ENCODE data around the gene LAGE3. TPM values are rescaled to one million over a fixed set of nuclear protein-coding genes. Genes with fewer than 3 reads are reported as not detected.

Gene LAGE3
- total and polyA plus RNA-seq, 8 donors = 9.5 to 19.6 (median 12.7) TPM

GRCh38 chrX:154439841-154440240, 39.2 kb downstream of the LAGE3 start:
- 88 to 90% methylated on average over 18 of the region's 18 CpGs for WGBS, 2 donors
- ATAC-seq (no peak), DNase-seq (no peak), FAIRE-seq (no peak)
- H3K36me3 ChIP-seq = no peaks in the 10 kb centered on the region
- H3K4me3 ChIP-seq = no peak overlapping the region
- no peaks in the 10 kb centered on the region for H3K27me3 ChIP-seq
- TF ChIP-seq, protein P1, sequence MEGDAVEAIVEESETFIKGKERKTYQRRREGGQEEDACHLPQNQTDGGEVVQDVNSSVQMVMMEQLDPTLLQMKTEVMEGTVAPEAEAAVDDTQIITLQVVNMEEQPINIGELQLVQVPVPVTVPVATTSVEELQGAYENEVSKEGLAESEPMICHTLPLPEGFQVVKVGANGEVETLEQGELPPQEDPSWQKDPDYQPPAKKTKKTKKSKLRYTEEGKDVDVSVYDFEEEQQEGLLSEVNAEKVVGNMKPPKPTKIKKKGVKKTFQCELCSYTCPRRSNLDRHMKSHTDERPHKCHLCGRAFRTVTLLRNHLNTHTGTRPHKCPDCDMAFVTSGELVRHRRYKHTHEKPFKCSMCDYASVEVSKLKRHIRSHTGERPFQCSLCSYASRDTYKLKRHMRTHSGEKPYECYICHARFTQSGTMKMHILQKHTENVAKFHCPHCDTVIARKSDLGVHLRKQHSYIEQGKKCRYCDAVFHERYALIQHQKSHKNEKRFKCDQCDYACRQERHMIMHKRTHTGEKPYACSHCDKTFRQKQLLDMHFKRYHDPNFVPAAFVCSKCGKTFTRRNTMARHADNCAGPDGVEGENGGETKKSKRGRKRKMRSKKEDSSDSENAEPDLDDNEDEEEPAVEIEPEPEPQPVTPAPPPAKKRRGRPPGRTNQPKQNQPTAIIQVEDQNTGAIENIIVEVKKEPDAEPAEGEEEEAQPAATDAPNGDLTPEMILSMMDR (IDR thresholded peaks at IDR 0.05) = no peak
- H3K27ac ChIP-seq = no peak overlapping the region
- intact Hi-C loops (cut with DNase I) = no loop called here
- no peaks in the 10 kb centered on the region for H3K4me1 ChIP-seq
- H3K9me3 ChIP-seq = no peaks in the 10 kb centered on the region

GRCh38 chrX:154437971-154438893, 40.8 kb downstream of the LAGE3 start:
- no peak overlapping the region for H3K27ac ChIP-seq
- H3K4me1 ChIP-seq = no peaks in the 10 kb centered on the region
- DNase-seq (peak in 1 of 6 donors; percentile 49), FAIRE-seq (no peak), ATAC-seq (no peak)
- peak overlapping the region; percentile 47 to 67 (median 59) for H3K4me3 ChIP-seq
- H3K27me3 ChIP-seq = no peaks in the 10 kb centered on the region
- no peaks in the 10 kb centered on the region for H3K9me3 ChIP-seq
- intact Hi-C loops (cut with DNase I) = no loop called here
- WGBS, 2 donors = 60 to 76% methylated on average over 26 to 28 of the region's 28 CpGs
- TF ChIP-seq, protein P1 (IDR thresholded peaks at IDR 0.05) = no peak
- no peaks in the 10 kb centered on the region for H3K36me3 ChIP-seq

DNA sequence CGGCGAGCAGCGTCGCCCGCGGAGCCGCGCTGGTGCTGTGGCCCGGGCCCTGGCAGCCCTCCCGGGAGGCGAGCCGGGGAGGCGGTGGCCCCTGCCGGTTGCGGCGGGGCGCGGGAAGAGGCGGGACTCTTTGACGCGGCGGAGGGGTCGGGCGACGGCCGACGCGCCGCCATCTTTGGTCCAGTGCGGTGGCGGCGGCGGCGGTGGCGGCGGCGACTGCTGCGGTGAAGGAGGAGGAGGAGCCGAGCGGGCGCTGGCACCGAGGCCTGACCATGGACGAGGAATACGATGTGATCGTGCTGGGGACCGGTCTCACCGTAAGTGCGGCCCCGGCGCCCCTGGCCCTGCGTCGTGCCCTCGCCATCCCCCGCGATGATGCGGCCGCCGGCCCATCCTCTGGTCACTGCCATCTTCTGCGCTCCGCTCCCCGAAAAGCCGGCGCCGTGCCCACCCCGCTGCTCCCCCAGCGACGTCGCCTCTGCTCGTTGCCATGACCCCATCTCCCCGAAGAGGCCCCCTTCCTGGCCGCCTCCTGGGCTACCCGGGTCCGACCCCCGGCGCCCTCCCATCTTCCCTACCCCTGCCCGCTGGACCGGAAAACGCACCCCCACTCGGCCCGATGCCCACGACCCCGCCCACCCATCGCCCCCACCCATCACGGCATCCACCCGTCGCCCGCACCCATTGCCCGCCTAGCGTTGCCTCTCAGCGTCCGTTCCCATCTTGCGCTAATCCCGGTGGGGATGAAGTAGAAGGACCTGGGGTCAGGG, 41.9 kb downstream of the LAGE3 start, which contains the start of gene GDI1:
GDI1 (plus strand) TSS at position 172 of the 770 bp plus-strand sequence; CDS start at position 273, 101 bp downstream.
- H3K27ac ChIP-seq = peak within 1 kb of the TSS in 3 of 4 donors; percentile 57 to 75 (median 58)
- no peaks in the 10 kb centered on the region for H3K36me3 ChIP-seq
- H3K4me1 ChIP-seq = no peaks in the 10 kb centered on the region
- DNase-seq = peak in 4 of 6 donors; percentile 34 to 70 (median 54)
- FAIRE-seq = no peak
- intact Hi-C loops (cut with DNase I) = no loop called here
- H3K27me3 ChIP-seq = no peaks in the 10 kb centered on the region
- TF ChIP-seq, protein P1 (IDR thresholded peaks at IDR 0.05) = no peak
- peak; percentile 64 to 82 (median 72) for ATAC-seq
- H3K9me3 ChIP-seq = no peaks in the 10 kb centered on the region
- peak within 1 kb of the TSS; percentile 47 to 67 (median 59) for H3K4me3 ChIP-seq
- WGBS, 2 donors = 0 to 25% methylated on average over 74 to 92 of the region's 93 CpGs

DNA sequence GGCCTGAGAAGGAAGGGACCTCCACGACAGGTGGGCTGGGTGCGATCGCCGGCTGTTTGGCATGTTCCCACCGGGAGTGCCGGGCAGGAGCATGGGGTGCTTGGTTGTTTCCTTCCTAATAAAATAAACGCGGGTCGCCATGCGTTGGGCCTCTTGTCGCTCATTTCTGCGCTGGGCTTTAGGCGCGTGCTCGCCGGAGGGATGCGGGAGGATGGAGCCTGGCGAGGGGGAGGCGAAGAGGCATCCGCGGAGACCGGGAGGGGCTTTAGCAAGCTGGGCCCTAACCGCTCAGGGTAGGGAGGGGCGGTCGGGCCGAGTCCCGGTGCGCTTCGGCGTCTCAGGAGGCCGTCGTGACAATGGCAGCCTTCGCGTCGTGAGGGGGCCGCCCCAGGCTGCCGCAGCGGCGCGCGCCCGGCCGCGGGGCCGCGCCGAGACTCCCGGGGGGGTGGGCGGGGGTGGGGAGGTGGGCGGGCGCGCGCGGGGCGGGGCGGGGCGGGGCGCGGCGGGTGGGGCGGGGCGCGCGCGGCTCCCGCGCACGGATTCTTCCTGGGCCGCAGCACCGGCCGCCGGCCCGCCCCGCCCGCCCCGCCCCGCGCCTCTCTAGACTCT, 42.6 kb downstream of the LAGE3 start:
- H3K36me3 ChIP-seq = no peaks in the 10 kb centered on the region
- ATAC-seq = peak; percentile 40 to 74 (median 58)
- DNase-seq = peak in 2 of 6 donors; percentile 24 to 64

More for the DNA sequence above, 42.6 kb downstream of the LAGE3 start:
- H3K27ac ChIP-seq = peak overlapping the region in 3 of 4 donors; percentile 57 to 75 (median 58)
- intact Hi-C loops (cut with DNase I) = no loop called here
- 8 to 33% methylated on average over 37 to 54 of the region's 78 CpGs for WGBS, 2 donors
- no peaks in the 10 kb centered on the region for H3K4me1 ChIP-seq
- H3K4me3 ChIP-seq = peak overlapping the region; percentile 47 to 67 (median 59)
- FAIRE-seq = no peak
- TF ChIP-seq, protein P1 (IDR thresholded peaks at IDR 0.05) = no peak
- no peaks in the 10 kb centered on the region for H3K9me3 ChIP-seq
- no peaks in the 10 kb centered on the region for H3K27me3 ChIP-seq

Measured in pancreas (tissue), 10 donors.